DOHH2 (cell line): ENCODE results near the gene NFE2L3.

Source experiments
- H3F3A ChIP-seq: fragments of 200-600 bp; sonication (generic), shearing (Covaris generic); 2 replicates; pipeline ENCODE4 v1.6.0; 2016; ENCODE audit warnings: antibody characterized with exemption, mild to moderate bottlenecking; ENCODE audit not compliant: control insufficient read depth, insufficient read depth
- H3K27ac ChIP-seq: fragments of 200-600 bp; sonication (generic); 2 replicates; pipeline ENCODE4 v1.5.1; 2014; ENCODE audit warnings: low read depth, mild to moderate bottlenecking, low read length, moderate library complexity
- H3K27me3 ChIP-seq: fragments of 200-600 bp; sonication (generic); 2 replicates; pipeline ENCODE4 v1.6.1; 2014; ENCODE audit warnings: mild to moderate bottlenecking, low read length, mixed read lengths; ENCODE audit not compliant: control insufficient read depth
- H3K36me3 ChIP-seq: fragments of 200-600 bp; sonication (generic); 2 replicates; pipeline ENCODE4 v1.6.1; 2014; ENCODE audit warnings: mild to moderate bottlenecking, low read length, moderate library complexity, mixed read lengths; ENCODE audit not compliant: control insufficient read depth
- H3K4me1 ChIP-seq: fragments of 200-600 bp; sonication (generic); 2 replicates; pipeline ENCODE4 v1.6.1; 2014; ENCODE audit warnings: mild to moderate bottlenecking, low read length, mixed read lengths; ENCODE audit not compliant: control insufficient read depth
- H3K4me2 ChIP-seq: fragments of 200-600 bp; sonication (generic); 2 replicates; pipeline ENCODE4 v1.6.0; 2014; ENCODE audit warnings: mild to moderate bottlenecking, low read length, moderate library complexity
- H3K4me3 ChIP-seq: fragments of 200-600 bp; sonication (generic); 2 replicates; pipeline ENCODE4 v1.5.1; 2014; ENCODE audit warnings: mild to moderate bottlenecking, low read length, mixed read lengths
- H3K79me2 ChIP-seq: fragments of 200-600 bp; sonication (generic); 2 replicates; pipeline ENCODE4 v1.6.1; 2014; ENCODE audit warnings: mild to moderate bottlenecking, low read length, mixed read lengths; ENCODE audit not compliant: control insufficient read depth
- H3K9me2 ChIP-seq: fragments of 200-600 bp; sonication (generic); replicated peaks from 2 replicates; pipeline ENCODE4 v1.6.1; 2014; ENCODE audit warnings: mild to moderate bottlenecking, low read length, mixed read lengths; ENCODE audit not compliant: control insufficient read depth
- H3K9me3 ChIP-seq: fragments of 200-600 bp; sonication (generic); 2 replicates; pipeline ENCODE4 v1.6.1; 2014; ENCODE audit warnings: antibody characterized with exemption, low read length, mixed read lengths; ENCODE audit not compliant: control insufficient read depth, insufficient read depth
- H4K20me1 ChIP-seq: fragments of 200-600 bp; sonication (generic); 2 replicates; pipeline ENCODE4 v1.6.0; 2014; ENCODE audit warnings: low read depth, mild to moderate bottlenecking, antibody characterized with exemption, low read length, moderate library complexity; ENCODE audit not compliant: control insufficient read depth, insufficient read depth
- CTCF ChIP-seq: fragments of 200-600 bp; sonication (generic); IDR thresholded peaks from one replicate; pipeline ENCODE4 v1.5.1; 2014; ENCODE audit warnings: antibody characterized with exemption, mild to moderate bottlenecking, low read depth, low read length; ENCODE audit not compliant: poor library complexity, severe bottlenecking
- EZH2phosphoT487 ChIP-seq: fragments of 200-600 bp; sonication (generic); IDR thresholded peaks from 2 replicates; pipeline ENCODE4 v1.6.1; 2017; ENCODE audit warnings: borderline replicate concordance, mild to moderate bottlenecking, antibody characterized with exemption, low read length, moderate library complexity, mixed read lengths

NFE2L3 gene

GRCh38 chr7:26212921-26213718 is 61.1 kb downstream of the NFE2L3 start:
- H3K4me3 ChIP-seq, result no peak overlapping the region
- peaks cover 11% of the 10 kb centered on the region for H4K20me1 ChIP-seq
- no peaks in the 10 kb centered on the region for H3K9me2 ChIP-seq
- H3F3A ChIP-seq, result peaks cover 74% of the 10 kb centered on the region
- no peaks in the 10 kb centered on the region for H3K27me3 ChIP-seq
- H3K9me3 ChIP-seq, result no peaks in the 10 kb centered on the region
- peaks cover 19% of the 10 kb centered on the region for H3K4me1 ChIP-seq
- H3K27ac ChIP-seq, result no peak overlapping the region
- H3K79me2 ChIP-seq, result peaks cover 19% of the 10 kb centered on the region
- H3K36me3 ChIP-seq, result peaks cover 50% of the 10 kb centered on the region
- no peak for TF ChIP-seq EZH2phosphoT487
- TF ChIP-seq CTCF, result no peak
- no peak overlapping the region for H3K4me2 ChIP-seq

GRCh38 chr7:26213807-26214515 is 62.0 kb downstream of the NFE2L3 start:
- Histone ChIP-seq H3K4me3 (no peak overlapping the region), H3K4me2 (no peak overlapping the region), H3K4me1 (peaks cover 19% of the 10 kb centered on the region), H3K9me3 (no peaks in the 10 kb centered on the region), H4K20me1 (peaks cover 10% of the 10 kb centered on the region; the same call in 1 of the 2 replicates), H3K79me2 (peaks cover 13% of the 10 kb centered on the region), H3K9me2 (no peaks in the 10 kb centered on the region), H3K36me3 (peaks cover 43% of the 10 kb centered on the region), H3K27ac (no peak overlapping the region), H3K27me3 (no peaks in the 10 kb centered on the region), H3F3A (peaks cover 72% of the 10 kb centered on the region)
- no peak for TF ChIP-seq EZH2phosphoT487
- TF ChIP-seq CTCF, result no peak

- Histone ChIP-seq H3F3A (peaks cover 55% of the 10 kb centered on the region), H3K27me3 (peaks cover 3% of the 10 kb centered on the region; the same call in 1 of the 2 replicates), H3K36me3 (peaks cover 22% of the 10 kb centered on the region), H3K9me2 (no peaks in the 10 kb centered on the region), H3K4me3 (no peak overlapping the region), H4K20me1 (no peaks in the 10 kb centered on the region), H3K79me2 (no peaks in the 10 kb centered on the region), H3K4me2 (no peak overlapping the region), H3K4me1 (peaks cover 19% of the 10 kb centered on the region), H3K27ac (no peak overlapping the region), H3K9me3 (no peaks in the 10 kb centered on the region)
- TF ChIP-seq CTCF, result no peak
- TF ChIP-seq EZH2phosphoT487, result no peak
Measured at GRCh38 chr7:26216049-26216448, 64.1 kb downstream of the NFE2L3 start.
